Sciatic nerve (tissue), 2 donors: Measurements from ENCODE around the gene GARS1. TPM values are rescaled to one million over a fixed set of nuclear protein-coding genes. Genes with fewer than 3 reads are reported as not detected.
"Not testable (repeated sequence)": the region's sequence is repeated elsewhere in the genome, so short reads cannot be mapped to it uniquely, and the experiment has no call there.

Experiments
- ATAC-seq: fragments of 200-7000 bp; cut with Tn5 transposase; one replicate; pipeline ENCODE4 v1.9.1; 2020; ENCODE audit warnings: mild to moderate bottlenecking, moderate library complexity
- DNase-seq: peaks from one replicate; pipeline ENCODE4 v3.0.0-alpha.2; 2020; ENCODE audit warnings: low spot score
- intact Hi-C: fragments of 100-400 bp; cut with DNase I; formaldehyde crosslinking; loops from one replicate; pipeline ENCODE4 v1.14.2; 2022
- total RNA-seq: library from RNA; stranded (reverse); fragmentation: NEBNext Ultra II Directional; extraction: Animal tissue kit (Norgen Biotek cat#: 25700); gene quantifications from one replicate; pipeline ENCODE4 v1.2.1, GENCODE V29; 2021
- donor health status: DM: no; HTN: no; CAD: no.
- donor health status: DM: no; HTN: no; CAD: no.

The GARS1 gene
- total RNA-seq, 1 donor from 2014 or later: 51.4 TPM

GRCh38 chr7:30613366-30614325, 19.0 kb downstream of the GARS1 start:
- ATAC-seq: no peak
- DNase-seq: no peak
- intact Hi-C loops: no loop called here

DNA sequence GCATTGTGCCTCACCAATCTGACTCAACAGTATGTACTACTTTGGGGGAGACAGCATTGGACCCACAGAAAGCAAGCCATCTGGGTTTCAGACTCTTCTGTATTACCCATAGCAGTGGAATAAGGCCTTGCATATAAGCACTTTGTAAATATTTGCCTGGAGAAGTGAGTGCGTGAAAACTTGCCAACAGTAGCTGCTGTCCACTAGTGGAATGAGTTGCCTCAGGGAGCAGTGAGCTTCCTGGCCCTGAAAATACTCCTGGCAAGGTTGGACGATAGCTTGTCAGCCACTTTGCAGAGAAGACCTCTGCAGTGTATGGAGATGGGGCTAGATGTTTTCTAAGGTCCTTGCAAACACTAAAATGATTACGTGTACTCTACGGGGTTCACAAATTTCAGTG, 21.6 kb downstream of the GARS1 start:
- ATAC-seq (no peak), DNase-seq (no peak)
- intact Hi-C loops: no loop called here

DNA sequence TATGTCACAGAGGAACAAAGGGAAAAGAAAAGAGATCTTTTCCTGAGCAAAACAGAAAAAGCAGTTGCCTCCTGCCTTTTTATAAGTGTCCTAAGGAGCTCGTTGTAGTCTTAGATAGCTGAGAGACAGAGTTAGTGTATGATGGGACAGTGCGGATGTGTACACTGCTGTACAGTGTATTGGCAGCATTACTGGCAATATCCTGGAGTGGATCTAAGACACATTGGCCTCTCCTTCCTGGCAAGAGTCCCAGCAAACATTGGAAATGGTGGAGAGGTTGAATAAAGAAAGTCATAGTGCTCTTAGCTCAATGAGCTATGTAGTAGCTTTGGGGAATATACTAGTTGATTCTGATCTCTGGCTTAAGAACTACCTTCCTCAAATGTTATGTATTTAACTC, 22.7 kb downstream of the GARS1 start:
- intact Hi-C loops: no loop called here
- no peak for DNase-seq
- no peak for ATAC-seq

- ATAC-seq (no peak), DNase-seq (no peak)
- intact Hi-C loops: no loop called here
These were observed 23.5 kb downstream of the GARS1 start for GRCh38 chr7:30618080-30618676.

DNA sequence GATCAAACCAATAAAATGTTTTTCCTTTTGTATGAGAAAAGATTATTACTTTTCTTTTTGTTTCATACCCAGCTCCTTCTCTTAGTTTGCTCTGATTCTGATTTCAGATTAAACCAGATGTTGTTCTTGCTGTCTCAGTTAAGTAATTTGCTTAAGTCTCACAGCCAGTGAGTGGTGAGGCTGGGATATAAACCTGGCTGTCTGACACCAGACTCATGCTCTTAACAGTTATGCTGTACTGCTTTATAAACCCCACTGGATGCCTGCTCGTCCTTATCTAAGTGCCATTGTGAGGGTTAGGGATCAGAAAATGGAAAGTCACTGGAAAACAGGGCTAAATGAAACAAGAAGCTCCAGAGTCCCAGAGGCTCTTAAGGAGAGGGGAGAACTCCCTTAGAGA, 24.3 kb downstream of the GARS1 start:
- ATAC-seq (no peak), DNase-seq (no peak)
- intact Hi-C loops: no loop called here

GRCh38 chr7:30625283-30625682, 30.6 kb downstream of the GARS1 start:
- intact Hi-C loops: no loop called here
- DNase-seq: no peak
- ATAC-seq: no peak

GRCh38 chr7:30627026-30627425, 32.3 kb downstream of the GARS1 start:
- DNase-seq: no peak
- ATAC-seq: no peak
- intact Hi-C loops: no loop called here

DNA sequence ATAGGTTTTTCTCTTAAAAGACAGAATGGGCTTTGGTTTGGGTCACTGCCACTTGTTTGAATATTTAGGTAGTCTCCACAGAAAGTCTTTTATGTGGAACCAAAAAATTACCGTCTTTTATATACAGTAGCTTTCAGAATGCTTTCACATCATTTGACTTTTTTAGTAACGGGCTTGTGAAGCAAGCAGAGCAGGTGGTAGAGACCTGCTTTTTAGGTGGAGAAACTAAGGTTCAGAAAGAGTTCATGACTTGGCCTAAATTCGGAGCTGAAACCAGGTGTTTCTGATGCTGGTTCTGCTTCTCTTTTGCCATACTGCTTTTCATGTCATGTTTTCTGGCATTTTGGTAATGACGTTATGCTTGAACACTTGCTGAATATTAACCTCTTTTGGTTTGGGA, 36.3 kb downstream of the GARS1 start:
- intact Hi-C loops: no loop called here
- ATAC-seq: no peak
- DNase-seq: no peak

DNA sequence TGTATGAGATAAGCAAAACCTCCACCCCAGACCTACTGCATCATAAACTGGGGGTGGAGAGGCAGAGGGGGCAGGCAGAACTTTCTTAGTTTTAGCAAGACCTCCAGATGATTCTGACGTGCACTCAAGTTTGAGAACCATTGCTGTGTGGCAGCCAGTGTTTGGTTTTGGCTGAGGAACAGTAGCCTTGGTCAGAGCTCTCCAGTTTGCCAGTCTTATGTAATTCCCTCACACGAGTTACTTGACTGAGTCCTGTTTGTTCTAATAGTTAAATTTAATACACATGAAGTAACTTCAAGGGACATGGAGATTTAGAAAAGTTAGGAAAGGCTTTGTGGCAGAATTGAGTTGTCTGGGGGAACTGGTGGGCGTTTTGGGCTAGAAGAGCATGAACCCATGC, 38.5 kb downstream of the GARS1 start:
- no peak for ATAC-seq
- intact Hi-C loops: no loop called here
- DNase-seq: no peak

DNA sequence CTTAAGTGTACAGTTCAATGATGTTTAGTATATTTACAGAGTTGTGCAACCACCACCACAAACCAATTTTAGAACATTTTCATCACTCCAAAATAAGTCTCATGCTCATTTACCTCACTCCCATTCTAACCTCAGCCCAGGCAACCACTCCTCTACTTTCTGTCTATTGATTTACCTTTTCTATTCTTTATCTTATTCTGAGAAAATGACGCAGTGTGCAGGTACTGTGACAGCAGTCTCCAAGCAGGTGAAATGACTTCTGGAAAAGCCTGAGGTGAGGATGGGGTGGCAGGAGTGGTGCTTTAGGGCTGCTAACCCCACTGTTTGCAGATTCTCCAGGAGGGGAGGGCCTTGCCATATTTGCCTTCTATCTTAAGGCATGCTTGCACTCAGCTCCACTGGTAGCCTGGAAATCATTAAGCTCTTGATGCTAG, 39.5 kb downstream of the GARS1 start:
- intact Hi-C loops: no loop called here
- ATAC-seq (no peak), DNase-seq (no peak)

GRCh38 chr7:30634634-30635201, 40.0 kb downstream of the GARS1 start:
- no peak for ATAC-seq
- intact Hi-C loops: no loop called here
- DNase-seq: no peak

DNA sequence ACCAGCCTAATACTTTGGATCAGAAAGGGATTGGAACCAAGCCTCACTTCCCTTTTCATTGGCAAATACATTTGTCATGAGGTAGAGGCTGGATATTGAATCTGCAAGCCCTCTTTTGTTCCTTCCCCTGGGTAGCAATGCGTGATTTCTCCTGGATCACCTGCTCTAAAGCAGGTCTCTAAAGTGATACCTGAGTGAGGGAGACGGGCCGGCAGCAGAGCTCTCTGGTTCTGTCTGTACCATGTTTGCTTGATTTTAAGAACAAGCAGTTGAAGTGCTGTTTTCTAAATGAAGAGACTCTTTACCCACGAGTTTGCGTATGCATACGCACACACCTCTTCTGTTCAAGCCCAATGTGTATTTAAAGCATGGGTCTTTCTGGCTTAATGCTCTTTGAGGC, 41.1 kb downstream of the GARS1 start:
- DNase-seq (no peak), ATAC-seq (no peak)
- intact Hi-C loops: no loop called here

DNA sequence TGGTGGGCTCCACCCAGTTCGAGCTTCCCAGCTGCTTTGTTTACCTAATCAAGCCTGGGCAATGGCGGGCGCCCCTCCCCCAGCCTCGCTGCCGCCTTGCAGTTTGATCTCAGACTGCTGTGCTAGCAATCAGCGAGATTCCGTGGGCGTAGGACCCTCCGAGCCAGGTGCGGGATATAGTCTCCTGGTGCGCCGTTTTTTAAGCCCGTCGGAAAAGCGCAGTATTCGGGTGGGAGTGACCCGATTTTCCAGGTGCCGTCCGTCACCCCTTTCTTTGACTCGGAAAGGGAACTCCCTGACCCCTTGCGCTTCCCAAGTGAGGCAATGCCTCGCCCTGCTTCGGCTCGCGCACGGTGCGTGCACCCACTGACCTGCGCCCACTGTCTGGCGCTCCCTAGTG, 47.6 kb downstream of the GARS1 start:
- intact Hi-C loops, DNase-seq, ATAC-seq: not testable (repeated sequence)

DNA sequence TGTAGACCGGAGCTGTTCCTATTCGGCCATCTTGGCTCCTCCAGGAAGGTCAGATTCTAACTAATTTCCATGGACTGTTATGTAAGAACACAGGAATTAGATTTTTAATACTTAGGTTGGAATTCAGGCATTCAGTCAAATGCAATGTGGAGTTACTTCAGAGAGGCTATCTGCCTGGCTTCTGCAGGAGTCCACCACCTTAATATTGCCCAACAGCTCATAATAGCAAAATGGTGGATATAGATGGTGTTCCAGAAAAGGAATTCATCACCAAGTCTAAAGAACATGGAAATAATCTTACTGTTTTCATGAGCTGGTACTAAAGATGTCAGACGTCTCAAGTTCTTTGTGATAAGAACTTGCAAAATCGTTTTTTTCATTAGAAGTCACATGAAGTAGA, 48.1 kb downstream of the GARS1 start:
- no peak for DNase-seq
- intact Hi-C loops: no loop called here
- no peak for ATAC-seq

DNA sequence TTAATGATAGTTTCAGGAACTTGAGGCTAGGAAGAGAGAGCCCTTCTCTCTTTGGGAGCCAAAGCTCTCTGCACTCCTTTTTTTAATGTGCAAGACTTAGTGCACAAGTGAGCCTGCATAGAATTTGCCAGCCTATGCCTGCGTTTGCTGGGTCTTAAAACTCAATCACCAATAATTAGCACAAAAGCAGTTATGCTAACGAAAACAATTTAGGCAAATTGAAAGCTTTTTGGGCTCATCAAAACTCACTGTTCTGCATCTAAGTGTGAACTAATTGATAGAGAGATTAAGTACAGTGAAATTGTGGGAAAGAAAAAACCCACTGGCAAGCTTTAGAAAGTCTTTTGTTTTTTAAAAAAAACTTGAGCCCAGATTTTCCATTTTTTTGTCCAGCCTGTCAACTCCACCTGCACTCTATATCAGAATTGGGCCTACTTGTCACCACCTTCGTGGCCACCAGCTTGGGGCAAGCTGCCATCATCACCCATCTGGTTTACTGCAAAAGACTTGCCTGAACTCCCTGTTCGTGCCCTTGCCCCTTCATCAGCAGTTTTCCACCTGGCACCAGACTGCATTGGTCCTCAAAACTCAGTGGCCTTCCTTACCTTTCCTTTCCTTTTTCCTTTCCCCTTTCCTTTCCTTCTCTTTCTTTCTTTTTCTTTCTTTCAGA, 49.7 kb downstream of the GARS1 start:
- DNase-seq (no peak), ATAC-seq (no peak)
- intact Hi-C loops: no loop called here

GRCh38 chr7:30645661-30646060, 51.0 kb downstream of the GARS1 start:
- DNase-seq: no peak
- no peak for ATAC-seq
- intact Hi-C loops: no loop called here

- ATAC-seq (no peak), DNase-seq (no peak)
- intact Hi-C loops: no loop called here
These were observed 51.5 kb downstream of the GARS1 start for GRCh38 chr7:30646154-30646553.

DNA sequence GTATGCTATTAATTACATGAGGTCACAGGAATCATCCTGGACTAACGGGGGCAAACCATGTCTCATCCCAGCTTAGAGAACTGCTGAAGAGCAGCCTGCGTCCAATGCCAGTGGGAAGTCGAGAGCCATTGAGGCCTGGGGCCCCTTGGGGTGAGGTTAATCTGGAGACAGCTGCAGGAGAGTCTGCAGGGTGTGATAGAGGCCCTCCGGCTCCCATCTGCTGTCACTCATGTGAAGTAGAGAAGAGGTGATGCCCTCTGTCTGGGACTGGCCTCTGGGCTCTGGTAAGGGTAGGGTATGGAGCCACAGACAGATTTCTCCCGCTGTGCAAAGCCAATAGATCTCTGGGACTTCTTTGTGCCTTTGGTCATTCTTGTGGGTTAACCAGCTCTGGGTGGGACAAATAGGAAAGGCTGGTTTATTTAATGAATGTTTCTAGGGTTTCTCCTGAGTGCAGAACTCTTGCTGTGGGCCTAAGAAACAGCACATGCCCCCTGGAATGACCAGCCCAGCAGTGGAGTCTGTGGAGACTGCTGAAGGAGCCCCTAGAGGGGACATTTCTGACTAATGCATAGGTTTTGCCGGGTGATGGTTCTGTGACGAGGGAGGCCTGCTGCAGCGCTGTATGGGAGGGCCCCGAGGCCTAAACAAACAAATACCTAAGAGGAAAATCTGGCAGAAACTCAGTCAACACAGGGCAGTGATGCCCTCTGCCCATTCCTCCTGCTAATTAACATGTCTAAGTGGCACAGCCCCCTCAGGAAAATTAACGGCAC, 53.1 kb downstream of the GARS1 start:
- ATAC-seq (no peak), DNase-seq (no peak)
- intact Hi-C loops: no loop called here
